HG03565 (cell line): Measurements from ENCODE around the gene LINGO3.

Experiments
- ATAC-seq: cut with Tn5 transposase; IDR thresholded peaks from one replicate; pipeline ENCODE4 v1.9.1; 2021; ENCODE audit warnings: mild to moderate bottlenecking, moderate library complexity; ENCODE audit not compliant: unreplicated experiment

Gene LINGO3

GRCh38 chr19:2307518-2308012 lies 389 bp downstream of the LINGO3 start:
- no peak for ATAC-seq

- ATAC-seq = no peak
These were observed 983 bp downstream of the LINGO3 start for GRCh38 chr19:2306971-2307370.

GRCh38 chr19:2306281-2306806 lies 1.6 kb downstream of the LINGO3 start:
- ATAC-seq = no peak

- ATAC-seq = no peak
These were observed 2.3 kb downstream of the LINGO3 start for GRCh38 chr19:2305452-2306280.

- ATAC-seq = no peak
These were observed 4.6 kb downstream of the LINGO3 start for GRCh38 chr19:2303211-2303798.

GRCh38 chr19:2302319-2303210 lies 5.4 kb downstream of the LINGO3 start:
- ATAC-seq = no peak

- ATAC-seq = no peak
These were observed 7.4 kb downstream of the LINGO3 start for GRCh38 chr19:2300533-2300932.

- no peak for ATAC-seq
These were observed 11.8 kb downstream of the LINGO3 start for GRCh38 chr19:2296141-2296540.

- ATAC-seq = no peak
These were observed 13.1 kb downstream of the LINGO3 start for GRCh38 chr19:2294687-2295335.

- ATAC-seq = no peak
These were observed 16.7 kb downstream of the LINGO3 start for GRCh38 chr19:2291185-2291751.

- ATAC-seq = no peak
These were observed 17.3 kb downstream of the LINGO3 start for GRCh38 chr19:2290441-2291184.

- no peak for ATAC-seq
These were observed 18.1 kb downstream of the LINGO3 start for GRCh38 chr19:2289714-2290435.

GRCh38 chr19:2288818-2289713 lies 18.9 kb downstream of the LINGO3 start:
- no peak for ATAC-seq

GRCh38 chr19:2288338-2288817 lies 19.6 kb downstream of the LINGO3 start:
- ATAC-seq = no peak

- no peak for ATAC-seq
These were observed 20.2 kb downstream of the LINGO3 start for GRCh38 chr19:2287585-2288337.

- ATAC-seq = no peak
These were observed 21.4 kb downstream of the LINGO3 start for GRCh38 chr19:2286402-2287140.
